PC-3 (cell line): ENCODE measurements around the gene FSTL4. TPM values are rescaled to one million over a fixed set of nuclear protein-coding genes. Genes with fewer than 3 reads are reported as not detected.

Experiments
- ATAC-seq: fragments of 200-7000 bp; cut with Tn5 transposase; 2 replicates; pipeline ENCODE4 v1.9.1; 2020; ENCODE audit warnings: mild to moderate bottlenecking, moderate library complexity
- BruUV-seq: library from RNA; stranded (reverse); fragments of 400-500 nt; replicated peaks from 2 replicates; lab custom pipeline; 2021; lab: Mats Ljungman, UMichigan
- CTCF ChIA-PET: fragments of 300-600 bp; sonication (Branson Sonifier 250); formaldehyde crosslinking; loops from one replicate; lab custom pipeline; 2022; ENCODE audit warnings: antibody characterized with exemption; lab: Charles Lee
- POLR2A ChIA-PET: fragments of 300-600 bp; sonication (Branson Sonifier 250); formaldehyde crosslinking; loops from one replicate; lab custom pipeline; 2022; ENCODE audit warnings: antibody characterized with exemption; ENCODE audit not compliant: unreplicated experiment; lab: Charles Lee
- DNase-seq: peaks from one replicate; pipeline ENCODE4 v3.0.0-alpha.2; 2015
- H2AFZ ChIP-seq: fragments of 300-600 bp; sonication (generic); 2 replicates; pipeline ENCODE4 v1.6.0; 2016; ENCODE audit warnings: antibody characterized with exemption, low read length
- H3F3A ChIP-seq: fragments of 300-600 bp; sonication (generic); one replicate; pipeline ENCODE4 v1.6.0; 2017; ENCODE audit warnings: antibody characterized with exemption, low read length, control low read depth, mild to moderate bottlenecking; ENCODE audit not compliant: unreplicated experiment
- H3K27ac ChIP-seq: fragments of 300-600 bp; sonication (generic); 2 replicates; pipeline ENCODE4 v1.5.1; 2016; ENCODE audit warnings: mild to moderate bottlenecking, low read length
- H3K27me3 ChIP-seq: fragments of 300-600 bp; sonication (generic); 2 replicates; pipeline ENCODE4 v1.6.1; 2016; ENCODE audit warnings: low read length, mixed read lengths
- H3K36me3 ChIP-seq: fragments of 300-600 bp; sonication (generic); 2 replicates; pipeline ENCODE4 v1.6.1; 2016; ENCODE audit warnings: low read depth, mixed run types, low read length, mixed read lengths
- H3K4me1 ChIP-seq: fragments of 300-600 bp; sonication (generic); 2 replicates; pipeline ENCODE4 v1.5.1; 2016; ENCODE audit warnings: low read length; ENCODE audit not compliant: insufficient read depth
- H3K4me2 ChIP-seq: fragments of 300-600 bp; sonication (generic); 2 replicates; pipeline ENCODE4 v1.6.0; 2016; ENCODE audit warnings: low read length
- H3K4me3 ChIP-seq: fragments of 300-600 bp; sonication (generic); 2 replicates; pipeline ENCODE4 v1.5.1; 2016; ENCODE audit warnings: mild to moderate bottlenecking, low read length, mixed read lengths
- H3K79me2 ChIP-seq: fragments of 300-600 bp; sonication (generic); 2 replicates; pipeline ENCODE4 v1.6.1; 2017; ENCODE audit warnings: low read length, mixed read lengths
- H3K9ac ChIP-seq: fragments of 300-600 bp; sonication (generic); 2 replicates; pipeline ENCODE4 v1.6.0; 2016; ENCODE audit warnings: mild to moderate bottlenecking, low read length
- H3K9me2 ChIP-seq: fragments of 300-600 bp; sonication (generic); replicated peaks from 2 replicates; pipeline ENCODE4 v1.6.1; 2016; ENCODE audit warnings: mixed run types, low read length, mixed read lengths
- H3K9me3 ChIP-seq: fragments of 300-600 bp; sonication (generic); 2 replicates; pipeline ENCODE4 v1.6.1; 2016; ENCODE audit warnings: low read length, mixed read lengths
- H4K20me1 ChIP-seq: fragments of 300-600 bp; sonication (generic); 2 replicates; pipeline ENCODE4 v1.6.1; 2016; ENCODE audit warnings: low read length, mixed read lengths
- CTCF ChIP-seq: fragments of 300-600 bp; sonication (generic); conservative IDR thresholded peaks from 2 replicates; pipeline ENCODE4 v1.5.1; 2017; ENCODE audit warnings: antibody characterized with exemption, low read depth, mild to moderate bottlenecking, low read length
- EZH2 ChIP-seq: fragments of 300-600 bp; sonication (generic); IDR thresholded peaks from one replicate; pipeline ENCODE4 v1.6.1; 2017; ENCODE audit warnings: antibody characterized with exemption, mild to moderate bottlenecking, low read length; ENCODE audit not compliant: unreplicated experiment
- EZH2phosphoT487 ChIP-seq: fragments of 300-600 bp; sonication (generic); IDR thresholded peaks from 2 replicates; pipeline ENCODE4 v1.6.1; 2018; ENCODE audit warnings: mild to moderate bottlenecking, antibody characterized with exemption, low read length, borderline replicate concordance
- intact Hi-C: fragments of 100-400 bp; cut with micrococcal nuclease; formaldehyde crosslinking; loops from 2 replicates; pipeline ENCODE4 v1.9.0; 2023
- total RNA-seq: library from RNA; depleted of rRNA; stranded (reverse); fragments of >200 nt; gene quantifications from 2 replicates; pipeline ENCODE4 v1.2.3, GENCODE V29; 2014

The FSTL4 gene
- total RNA-seq, 1 experiment from 2014 or later, result 4.2 TPM

- CTCF ChIA-PET, result no interaction called here
- H3K4me2 ChIP-seq, result no peak overlapping the region
- no TSS peak for BruUV-seq
Observed at GRCh38 chr5:133266527-133266878, 345.8 kb downstream of the FSTL4 start.

GRCh38 chr5:133265720-133266526, 346.4 kb downstream of the FSTL4 start:
- intact Hi-C loops, result no loop called here
- no peak overlapping the region for H3K27ac ChIP-seq
- no peak for ATAC-seq
- H3K9me3 ChIP-seq, result no peaks in the 10 kb centered on the region
- TF ChIP-seq CTCF, result no peak
- no peak for TF ChIP-seq EZH2
- no peak for TF ChIP-seq EZH2phosphoT487
- H4K20me1 ChIP-seq, result no peaks in the 10 kb centered on the region
- peaks cover 4% of the 10 kb centered on the region; the same call in 1 of the 2 replicates for H3K4me1 ChIP-seq
- H3K9me2 ChIP-seq, result no peaks in the 10 kb centered on the region
- no peak overlapping the region for H2AFZ ChIP-seq
- no peak for DNase-seq
- H3K4me2 ChIP-seq, result no peak overlapping the region
- H3K36me3 ChIP-seq, result no peaks in the 10 kb centered on the region
- no TSS peak for BruUV-seq
- POLR2A ChIA-PET, result no interaction called here
- no peaks in the 10 kb centered on the region for H3K27me3 ChIP-seq
- H3K4me3 ChIP-seq, result no peak overlapping the region
- H3F3A ChIP-seq, result no peaks in the 10 kb centered on the region
- CTCF ChIA-PET, result no interaction called here
- H3K9ac ChIP-seq, result no peak overlapping the region
- no peaks in the 10 kb centered on the region for H3K79me2 ChIP-seq

More at GRCh38 chr5:133266527-133266878, 345.8 kb downstream of the FSTL4 start:
- ATAC-seq, result no peak
- intact Hi-C loops, result no loop called here
- Histone ChIP-seq H3K79me2 (no peaks in the 10 kb centered on the region), H3F3A (no peaks in the 10 kb centered on the region), H3K27me3 (no peaks in the 10 kb centered on the region), H3K4me3 (no peak overlapping the region), H3K27ac (no peak overlapping the region), H3K9me2 (no peaks in the 10 kb centered on the region), H3K36me3 (no peaks in the 10 kb centered on the region), H3K4me1 (peaks cover 4% of the 10 kb centered on the region; the same call in 1 of the 2 replicates), H3K9me3 (no peaks in the 10 kb centered on the region), H3K9ac (no peak overlapping the region), H4K20me1 (no peaks in the 10 kb centered on the region), H2AFZ (no peak overlapping the region)
- POLR2A ChIA-PET, result no interaction called here
- TF ChIP-seq EZH2phosphoT487 (no peak), EZH2 (no peak), CTCF (no peak)
- no peak for DNase-seq

DNA sequence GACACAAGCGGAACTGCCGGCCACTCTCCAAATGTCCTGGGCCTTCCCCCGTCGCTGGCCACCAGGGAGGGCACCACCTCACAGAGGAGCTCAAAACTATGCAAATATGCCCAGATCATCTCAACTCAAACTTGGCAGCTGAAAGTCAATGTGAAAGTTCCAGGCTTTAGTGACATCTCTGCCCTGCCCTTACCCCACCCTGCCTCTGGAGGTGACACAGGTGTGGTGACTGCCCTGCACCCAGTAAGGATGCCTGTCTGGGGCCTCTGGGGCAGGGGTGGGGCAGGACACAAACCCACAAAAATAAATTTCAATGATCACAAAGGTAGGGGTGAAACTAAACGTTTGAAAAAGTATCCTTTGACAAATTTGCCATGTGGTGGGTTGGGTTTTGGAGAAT, 347.1 kb downstream of the FSTL4 start:
- DNase-seq, result no peak
- Histone ChIP-seq H3K9me2 (no peaks in the 10 kb centered on the region), H3K4me3 (no peak overlapping the region), H3K27ac (no peak overlapping the region), H3F3A (no peaks in the 10 kb centered on the region), H4K20me1 (no peaks in the 10 kb centered on the region), H3K36me3 (no peaks in the 10 kb centered on the region), H3K9ac (no peak overlapping the region), H3K4me1 (peaks cover 4% of the 10 kb centered on the region; the same call in 1 of the 2 replicates), H2AFZ (no peak overlapping the region), H3K79me2 (no peaks in the 10 kb centered on the region), H3K27me3 (no peaks in the 10 kb centered on the region), H3K4me2 (no peak overlapping the region), H3K9me3 (no peaks in the 10 kb centered on the region)
- ChIA-PET CTCF (no interaction called here), POLR2A (no interaction called here)
- no TSS peak for BruUV-seq
- no peak for ATAC-seq
- intact Hi-C loops, result no loop called here
- no peak for TF ChIP-seq CTCF
- TF ChIP-seq EZH2phosphoT487, result no peak
- TF ChIP-seq EZH2, result no peak
